Measurements from ENCODE around the gene SNX30.

The SNX30 gene

DNA sequence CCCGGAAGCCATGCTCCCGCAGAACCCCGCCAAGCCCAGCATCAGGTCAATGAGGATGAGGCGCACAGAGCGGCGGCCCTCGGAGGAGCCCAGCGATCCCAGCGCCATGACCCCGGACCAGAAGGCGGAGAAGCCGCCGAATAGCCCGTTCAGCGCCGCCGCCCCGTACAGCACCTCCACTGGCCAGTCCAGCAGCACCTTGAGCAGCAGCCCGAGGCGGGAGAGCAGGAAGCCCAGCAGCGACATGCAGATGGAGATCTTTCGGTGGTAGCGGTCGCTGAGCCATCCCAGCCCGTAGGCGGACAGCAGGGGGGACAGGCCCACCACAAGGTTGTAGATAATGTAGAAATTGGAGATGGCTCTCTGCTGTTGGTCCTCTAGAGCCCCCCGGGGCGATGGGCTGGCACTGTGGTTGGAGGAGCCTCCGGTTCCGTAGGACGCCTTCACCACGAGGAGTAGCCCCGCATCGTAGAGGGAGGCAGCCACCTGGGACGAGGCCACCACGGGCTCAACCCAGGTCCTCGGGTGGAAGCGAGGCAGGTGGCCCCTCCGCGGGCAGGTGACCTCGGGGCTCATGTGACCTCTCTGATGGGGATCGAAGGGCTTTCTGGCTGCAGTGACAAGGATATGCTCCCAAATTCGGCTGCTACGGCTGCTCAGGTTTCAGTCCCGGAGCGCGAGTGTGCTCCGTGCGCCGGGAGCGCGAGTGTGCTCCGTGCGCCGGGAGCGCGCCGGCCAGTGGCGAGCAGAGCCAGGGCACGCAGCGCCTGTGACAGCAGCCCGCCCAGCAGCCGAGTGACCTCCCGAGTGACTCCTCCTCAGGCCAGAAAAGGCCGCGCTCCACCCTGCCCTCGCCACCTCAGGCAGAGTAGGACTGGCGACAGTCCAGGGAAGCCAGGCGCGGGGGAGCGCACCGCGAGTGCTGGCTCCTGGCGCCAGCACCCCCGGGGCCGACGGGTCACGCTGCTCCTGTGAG, 139.8 kb downstream of the SNX30 start, which contains the start of gene SLC46A2:
Gene SLC46A2 (minus strand): TSS at position 771 of the 976 bp plus-strand sequence. CDS start 195 bp downstream, at position 576.
- DNase-seq: peak; percentile 40

DNA sequence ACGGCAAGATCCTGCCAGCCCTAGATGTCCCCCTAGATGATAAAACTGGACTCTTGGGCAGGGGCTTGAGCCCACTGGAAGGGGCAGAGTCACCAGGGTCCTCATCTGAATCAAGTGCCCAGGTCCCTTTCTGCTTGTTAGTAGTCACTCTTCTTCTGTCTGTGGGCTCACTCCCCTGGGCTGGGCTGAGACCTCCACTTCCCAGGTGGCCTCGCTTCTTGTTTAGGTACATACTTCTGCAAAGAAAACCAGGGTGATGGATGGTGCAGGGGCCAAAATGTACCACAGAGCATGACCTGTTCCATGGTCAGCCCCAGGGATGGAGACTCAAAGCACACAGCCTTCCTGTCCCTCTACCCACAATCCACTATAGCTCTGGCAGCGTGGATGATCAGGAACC, 141.0 kb downstream of the SNX30 start:
- no peak for DNase-seq

DNA sequence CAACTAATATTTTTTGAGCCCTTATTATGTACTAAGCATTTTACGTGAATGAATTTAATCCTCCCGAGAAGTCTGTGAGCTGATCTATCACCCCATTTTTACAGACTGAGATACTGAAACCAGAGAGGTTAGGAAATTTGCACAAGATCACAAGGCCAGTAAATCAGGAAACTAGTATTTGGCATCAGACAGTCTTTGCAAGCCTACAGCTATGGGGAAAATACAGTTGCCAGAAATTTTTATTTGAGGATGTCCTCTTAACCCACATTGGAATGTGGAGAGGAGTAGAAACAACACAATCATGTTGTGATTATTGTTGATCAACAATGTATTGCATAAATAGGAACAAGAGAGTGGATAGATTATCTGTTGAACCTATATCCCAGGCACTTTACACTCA, 142.4 kb downstream of the SNX30 start:
- no peak for DNase-seq

DNA sequence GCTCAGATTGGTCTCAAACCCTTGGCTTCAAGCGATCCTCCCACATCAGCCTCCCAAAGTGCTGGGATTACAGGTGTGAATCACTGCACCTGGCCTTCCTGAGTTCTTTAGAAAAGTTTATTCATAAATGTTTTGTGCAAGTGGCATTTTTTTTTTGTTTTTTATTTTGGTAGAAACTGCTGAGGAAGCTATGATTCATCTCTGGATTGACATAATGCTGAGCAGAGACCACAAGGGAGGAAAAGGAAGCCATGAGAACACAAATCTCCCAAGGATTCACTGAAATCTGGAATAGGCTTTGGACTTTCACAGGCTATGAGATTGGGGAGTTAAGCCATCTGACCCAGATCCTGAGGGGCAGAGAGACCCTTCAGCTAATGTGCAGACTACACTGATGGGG, 143.5 kb downstream of the SNX30 start:
- DNase-seq: no peak

DNA sequence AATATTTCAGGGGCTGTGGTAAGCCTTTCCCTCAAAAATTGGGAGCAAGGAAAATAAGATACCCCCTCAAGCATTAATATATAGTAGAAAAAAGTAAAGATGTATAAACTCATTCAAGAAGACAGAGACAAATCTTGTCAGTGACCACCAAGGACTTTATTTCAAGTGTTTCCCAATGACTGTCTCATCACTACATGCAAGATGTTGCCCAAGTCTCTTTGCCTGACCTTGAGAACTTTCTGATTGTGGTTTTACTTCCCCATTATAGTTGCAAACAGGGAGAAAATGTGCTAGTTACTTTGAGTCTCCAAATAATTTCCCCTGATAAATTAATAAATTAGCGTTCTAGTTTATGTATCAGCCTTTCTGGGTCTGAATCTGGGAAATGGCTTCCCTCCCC, 144.1 kb downstream of the SNX30 start:
- DNase-seq: no peak

DNA sequence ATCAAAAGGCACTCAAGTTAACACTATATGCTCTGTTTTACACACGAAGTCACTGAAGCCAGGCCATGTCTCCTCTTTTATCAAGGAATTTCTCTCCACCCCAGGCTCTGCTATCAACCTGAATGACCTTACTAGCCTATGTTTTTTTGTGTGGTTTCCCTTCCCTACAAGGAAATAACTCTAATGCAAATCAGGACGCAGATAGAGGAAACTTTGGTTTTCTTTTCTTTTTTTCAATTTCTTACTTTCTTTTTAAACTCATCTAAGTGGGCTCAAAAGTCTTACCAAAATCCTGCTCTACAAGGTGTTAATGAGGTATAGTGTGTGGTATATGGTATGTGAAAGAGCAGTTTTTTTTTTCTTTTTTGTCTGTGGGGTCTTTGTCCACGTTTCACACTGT, 145.6 kb downstream of the SNX30 start:
- no peak for DNase-seq

DNA sequence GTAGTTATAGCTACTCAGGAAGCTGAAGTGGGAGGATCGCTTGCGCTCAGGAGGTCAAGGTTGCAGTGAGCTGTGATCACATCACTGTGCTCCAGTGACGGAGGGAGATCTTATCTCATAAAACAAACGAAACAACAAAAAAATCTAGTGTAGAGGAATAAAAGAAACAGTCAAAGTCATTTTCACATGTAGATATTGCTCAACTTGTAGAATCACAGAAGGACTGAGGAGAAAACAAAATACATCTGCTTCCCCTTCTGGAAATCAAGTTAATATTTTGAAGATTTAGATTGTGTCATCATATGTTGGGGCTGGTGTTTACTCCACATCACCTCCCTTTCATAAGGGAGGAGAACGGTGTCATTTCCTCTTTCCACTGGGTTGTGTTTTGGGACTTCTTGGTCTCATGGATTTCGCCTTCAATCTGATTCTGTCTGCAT, 148.3 kb downstream of the SNX30 start:
- peak; percentile 34 for DNase-seq

DNA sequence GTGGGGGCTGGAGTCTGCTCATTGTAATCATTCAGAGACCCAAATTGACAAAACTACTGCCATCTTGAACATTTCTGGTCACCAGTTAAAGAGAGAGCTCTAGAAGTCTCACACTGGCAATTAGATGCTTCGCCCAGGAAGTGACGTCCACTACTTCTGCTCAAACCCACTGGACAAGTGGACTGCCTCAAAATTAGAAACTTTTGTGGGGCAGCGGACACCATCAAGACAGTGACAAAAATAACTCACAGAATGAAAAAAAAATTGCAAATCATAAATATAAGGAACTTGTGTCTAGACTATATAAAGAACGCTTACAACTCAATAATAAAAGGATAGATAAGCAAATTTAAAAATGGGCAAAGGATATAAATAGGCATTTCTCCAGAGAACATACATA, 149.9 kb downstream of the SNX30 start:
- no peak for DNase-seq

DNA sequence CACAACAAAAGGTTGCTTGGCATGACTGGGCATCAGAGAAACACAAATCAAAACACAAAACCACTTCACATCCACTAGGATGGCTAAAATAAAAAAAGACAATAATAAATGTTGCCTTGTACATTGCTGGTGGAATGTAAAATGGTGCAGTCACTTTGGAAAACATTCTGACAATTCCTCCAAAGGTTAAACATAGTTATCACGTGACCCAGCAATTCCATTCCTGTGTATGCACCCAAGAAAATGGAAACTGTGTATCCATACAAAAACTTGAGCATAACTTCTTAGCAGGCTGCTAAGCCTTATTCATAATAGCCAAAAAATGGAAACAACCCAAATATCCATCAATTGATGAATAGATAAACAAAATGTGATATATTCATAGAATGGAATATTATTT, 150.3 kb downstream of the SNX30 start:
- no peak for DNase-seq

DNA sequence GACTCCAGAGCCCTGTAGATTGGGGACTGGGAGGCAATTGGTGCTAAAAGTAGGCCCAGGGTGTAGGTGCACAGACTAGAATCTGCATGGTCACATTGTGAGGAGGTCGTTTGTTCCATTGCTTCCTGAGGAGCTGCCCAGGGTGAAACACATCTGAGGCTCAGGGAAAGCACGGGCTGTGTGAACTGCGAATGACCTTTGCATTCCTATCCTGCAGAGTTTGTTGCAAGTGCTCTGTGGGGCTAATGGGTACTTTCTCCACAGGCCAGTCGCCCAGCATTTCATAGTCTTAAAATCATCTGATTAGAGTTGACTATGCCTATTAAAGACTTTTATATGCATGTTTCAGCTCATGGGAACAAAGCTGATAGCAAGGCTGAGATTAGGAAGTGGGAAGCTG, 154.5 kb downstream of the SNX30 start:
- no peak for DNase-seq

DNA sequence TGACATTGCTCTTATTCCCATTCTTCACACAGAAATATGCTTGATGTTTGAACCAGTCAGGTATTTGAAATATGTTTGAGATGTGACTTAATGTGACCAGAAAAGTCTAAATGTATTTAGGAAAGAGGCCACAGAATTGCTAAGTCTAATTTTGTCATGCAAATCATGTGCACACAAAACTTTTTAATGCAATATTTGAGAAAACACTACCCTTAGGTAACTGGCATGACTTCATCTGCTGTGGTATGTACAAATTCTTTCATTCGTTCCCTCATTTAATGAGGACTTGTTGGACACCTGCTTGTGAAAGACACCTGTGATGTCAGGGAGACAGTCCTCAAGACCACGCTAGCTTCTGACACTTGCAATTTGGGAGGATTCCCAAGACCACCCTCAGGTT, 161.2 kb downstream of the SNX30 start:
- no peak for DNase-seq

DNA sequence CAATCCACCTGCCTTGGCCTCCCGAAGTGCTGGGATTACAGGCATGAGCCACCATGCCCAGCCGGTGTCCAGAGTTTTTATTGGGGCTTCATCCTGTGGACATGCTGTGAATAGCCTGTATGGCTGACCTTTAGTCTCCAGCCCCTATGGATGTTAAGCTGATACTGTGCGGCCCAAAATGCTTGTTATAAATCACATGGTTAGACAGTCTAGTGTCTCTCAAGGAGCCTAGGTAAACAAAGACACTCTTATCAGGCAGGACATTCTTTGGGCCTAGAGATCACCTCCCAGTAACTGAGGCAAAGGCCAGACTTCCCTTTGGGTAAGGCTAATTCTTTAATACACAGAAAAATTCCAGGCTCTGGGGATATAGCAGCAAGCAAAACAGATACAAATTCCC, 162.1 kb downstream of the SNX30 start:
- DNase-seq: no peak

DNA sequence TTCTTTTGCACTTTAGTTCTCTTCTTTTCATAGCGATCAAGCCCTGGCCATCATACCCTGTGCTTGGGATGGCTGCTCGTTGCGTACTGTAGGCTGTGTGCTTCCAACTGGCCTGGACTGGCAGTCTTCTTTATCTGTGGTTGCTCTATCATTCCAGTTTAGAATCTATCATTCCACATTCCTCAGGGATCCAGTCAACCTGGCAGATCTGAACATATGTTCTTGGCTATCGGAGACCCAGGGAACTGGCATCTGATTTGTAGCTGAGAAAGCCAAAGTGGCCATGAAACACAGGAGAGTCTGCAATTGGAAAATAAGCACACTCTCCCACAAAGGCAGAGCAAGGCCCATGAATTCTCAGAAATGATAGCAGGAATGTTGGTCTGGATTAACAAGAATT, 162.8 kb downstream of the SNX30 start:
- DNase-seq: no peak

DNA sequence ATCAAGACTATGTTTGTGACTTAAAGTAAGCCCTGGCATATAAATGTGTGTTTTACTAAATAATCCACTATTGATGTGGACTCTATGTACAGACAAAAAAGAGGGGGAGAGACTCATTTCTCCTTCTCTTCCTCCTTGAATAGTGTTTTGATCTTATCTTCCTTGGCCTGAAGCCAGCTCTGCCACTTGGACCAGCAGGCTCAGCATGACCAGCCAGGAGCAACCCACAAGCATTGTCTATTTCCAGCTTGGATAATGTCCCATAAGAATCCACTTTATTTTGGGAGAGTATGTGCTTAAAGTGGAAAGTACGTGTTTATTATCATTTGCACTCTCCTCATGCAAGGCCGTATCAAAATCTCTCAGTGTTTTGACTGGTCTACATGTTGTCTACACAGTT, 164.0 kb downstream of the SNX30 start:
- DNase-seq: no peak

DNA sequence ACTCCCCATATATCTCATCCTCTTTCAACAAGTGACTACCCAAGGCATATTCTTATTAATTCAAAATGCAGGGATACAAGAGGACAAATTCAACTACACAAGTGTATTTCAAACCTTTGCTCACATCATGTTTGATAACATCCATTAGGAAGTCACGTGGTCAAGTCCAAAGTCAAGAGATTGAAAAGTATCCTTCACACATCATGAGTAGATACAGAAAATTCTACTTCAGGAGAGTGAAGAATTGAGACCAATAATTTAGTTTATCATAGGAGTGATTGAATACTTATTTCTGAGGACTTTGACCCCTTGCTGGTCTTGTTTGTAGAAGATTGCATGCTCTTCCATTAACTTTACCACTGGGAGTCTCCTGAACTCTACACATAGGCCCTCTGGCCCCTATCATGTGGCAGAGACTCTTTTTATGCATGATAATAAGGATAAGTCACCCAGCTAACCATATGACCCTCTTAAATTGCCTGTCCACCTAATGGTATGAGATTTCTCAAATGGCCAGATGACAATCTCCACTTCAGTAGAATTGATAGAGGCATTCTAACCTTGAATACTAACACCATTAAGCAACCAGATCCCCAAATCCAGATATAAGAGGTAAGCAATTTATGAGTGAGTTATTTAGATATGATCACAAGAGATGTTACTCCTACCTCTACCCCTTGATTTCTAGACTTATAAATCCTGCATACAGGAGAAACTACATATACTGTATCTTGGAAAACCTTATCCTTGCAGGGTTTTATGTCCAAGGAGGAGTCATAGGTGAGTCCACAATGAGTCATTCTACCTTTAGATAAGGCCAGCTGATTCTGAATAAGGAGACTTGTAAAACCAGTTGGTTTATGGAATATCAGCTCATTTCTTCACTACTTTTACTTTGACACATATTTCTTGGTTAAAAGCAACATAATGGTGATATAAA, 166.8 kb downstream of the SNX30 start:
- DNase-seq: peak; percentile 31

DNA sequence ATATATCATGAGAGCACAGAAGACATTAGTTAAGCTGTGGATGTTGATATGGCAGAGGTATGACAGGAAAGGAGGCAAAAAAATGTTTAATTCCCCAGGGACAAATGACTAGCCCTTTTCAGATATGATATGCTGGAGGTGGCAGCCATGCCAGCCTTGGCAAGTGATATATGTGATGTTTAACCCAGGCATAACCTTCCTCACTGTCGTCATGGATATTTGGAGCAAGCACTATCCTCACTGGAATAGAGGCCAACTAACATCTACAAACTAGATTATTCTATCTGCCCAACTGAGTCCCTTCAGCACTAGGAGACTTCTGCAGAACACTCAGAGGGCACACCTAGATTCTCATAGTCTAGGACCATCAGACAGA, 167.4 kb downstream of the SNX30 start:
- DNase-seq: no peak

DNA sequence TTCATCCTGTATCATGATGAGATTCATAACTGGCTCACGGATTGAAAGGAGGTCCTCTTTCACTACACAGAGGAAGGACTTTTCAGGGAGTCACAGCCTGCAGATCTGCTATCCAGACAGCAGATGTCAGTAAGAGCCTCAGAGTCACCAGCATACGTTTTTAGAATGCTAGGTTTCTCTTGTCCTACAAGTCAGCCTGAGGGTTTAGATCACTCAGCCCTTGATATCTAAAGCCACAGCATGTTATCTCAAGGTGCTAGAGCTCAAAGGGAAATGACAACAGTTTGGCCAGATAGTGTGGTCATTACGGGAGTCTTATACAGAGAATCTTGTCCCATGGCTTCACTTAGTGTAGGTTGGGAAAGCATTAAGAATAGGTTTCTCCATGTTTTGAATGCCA, 171.0 kb downstream of the SNX30 start:
- peak; percentile 58 for DNase-seq
